Neural cell (in vitro differentiated cells): ENCODE results near the gene LRSAM1. TPM values are rescaled to one million over a fixed set of nuclear protein-coding genes. Genes with fewer than 3 reads are reported as not detected.

Source experiments
- H2AFZ ChIP-seq: fragments of 200-600, 300-800 bp; sonication (generic), shearing (Covaris generic); 2 replicates; pipeline ENCODE4 v1.6.0; 2014; ENCODE audit warnings: low read depth, mild to moderate bottlenecking, antibody characterized with exemption, low read length, moderate library complexity
- H3F3A ChIP-seq: fragments of 200-600 bp; shearing (Covaris generic); 2 replicates; pipeline ENCODE4 v1.6.1; 2016; ENCODE audit warnings: mild to moderate bottlenecking, moderate library complexity, mixed read lengths, antibody characterized with exemption, low read length; ENCODE audit not compliant: insufficient read depth, poor library complexity, severe bottlenecking
- H3K27ac ChIP-seq: fragments of 200-600, 300-800 bp; sonication (generic), shearing (Covaris generic); 2 replicates; pipeline ENCODE4 v1.5.1; 2014; ENCODE audit warnings: mild to moderate bottlenecking, low read length, moderate library complexity
- H3K27me3 ChIP-seq: fragments of 300-800, 200-600 bp; sonication (generic), shearing (Covaris generic); 2 replicates; pipeline ENCODE4 v1.6.0; 2014; ENCODE audit warnings: mild to moderate bottlenecking, low read depth, low read length, moderate library complexity; ENCODE audit not compliant: insufficient read depth
- H3K36me3 ChIP-seq: fragments of 300-800, 200-600 bp; sonication (generic), shearing (Covaris generic); 2 replicates; pipeline ENCODE4 v1.5.1; 2014; ENCODE audit warnings: mild to moderate bottlenecking, antibody characterized with exemption, low read length, moderate library complexity; ENCODE audit not compliant: insufficient read depth
- H3K4me2 ChIP-seq: fragments of 300-800, 200-600 bp; sonication (generic), shearing (Covaris generic); 2 replicates; pipeline ENCODE4 v1.6.0; 2014; ENCODE audit warnings: mild to moderate bottlenecking, low read length
- H3K4me3 ChIP-seq: fragments of 300-800, 200-600 bp; sonication (generic), shearing (Covaris generic); 2 replicates; pipeline ENCODE4 v1.5.1; 2014; ENCODE audit warnings: mild to moderate bottlenecking, low read length, moderate library complexity
- H3K79me2 ChIP-seq: fragments of 200-600 bp; shearing (Covaris generic); replicated peaks from 2 replicates; pipeline ENCODE4 v1.6.0; 2014; ENCODE audit warnings: mild to moderate bottlenecking, low read length, moderate library complexity; ENCODE audit not compliant: insufficient read depth
- H3K9ac ChIP-seq: fragments of 300-800, 200-600 bp; sonication (generic), shearing (Covaris generic); 2 replicates; pipeline ENCODE4 v1.6.1; 2016; ENCODE audit warnings: mild to moderate bottlenecking, low read length, mixed read lengths
- H3K9me2 ChIP-seq: fragments of 200-600 bp; shearing (Covaris generic); 2 replicates; pipeline ENCODE4 v1.6.1; 2016; ENCODE audit warnings: mild to moderate bottlenecking, low read length, mixed read lengths; ENCODE audit not compliant: insufficient read depth
- H3K9me3 ChIP-seq: fragments of 200-600, 300-800 bp; sonication (generic), shearing (Covaris generic); 2 replicates; pipeline ENCODE4 v1.6.1; 2016; ENCODE audit warnings: mild to moderate bottlenecking, mixed run types, low read length, moderate library complexity, mixed read lengths
- H4K20me1 ChIP-seq: fragments of 200-600 bp; shearing (Covaris generic); 2 replicates; pipeline ENCODE4 v1.6.1; 2016; ENCODE audit warnings: mild to moderate bottlenecking, mixed run types; ENCODE audit not compliant: insufficient read depth
- EP300 ChIP-seq: fragments of 450-650 bp; conservative IDR thresholded peaks from 2 replicates; pipeline ENCODE4 v1.6.1; 2014; ENCODE audit warnings: antibody characterized with exemption, mild to moderate bottlenecking, moderate library complexity; ENCODE audit not compliant: poor library complexity, severe bottlenecking
- EZH2 ChIP-seq: fragments of 200-600, 300-800 bp; shearing (Covaris generic), sonication (generic); IDR thresholded peaks from 2 replicates; pipeline ENCODE4 v1.6.1; 2014; ENCODE audit warnings: antibody characterized with exemption, low read length, borderline replicate concordance, mild to moderate bottlenecking; ENCODE audit not compliant: insufficient read depth, poor library complexity, severe bottlenecking
- MXI1 ChIP-seq: fragments of 450-650 bp; conservative IDR thresholded peaks from 2 replicates; pipeline ENCODE4 v1.6.1; 2014; ENCODE audit warnings: antibody characterized with exemption, mild to moderate bottlenecking; ENCODE audit not compliant: poor library complexity, severe bottlenecking
- POLR2AphosphoS5 ChIP-seq: IDR thresholded peaks from 2 replicates; pipeline ENCODE4 v1.6.1; 2012
- RAD21 ChIP-seq: fragments of 450-650 bp; conservative IDR thresholded peaks from 2 replicates; pipeline ENCODE4 v1.6.1; 2014; ENCODE audit warnings: antibody characterized with exemption, mild to moderate bottlenecking, moderate library complexity
- REST ChIP-seq: IDR thresholded peaks from 2 replicates; pipeline ENCODE4 v1.6.1; 2012; ENCODE audit warnings: borderline replicate concordance
- SMC3 ChIP-seq: fragments of 450-650 bp; conservative IDR thresholded peaks from 2 replicates; pipeline ENCODE4 v1.6.1; 2014; ENCODE audit warnings: antibody characterized with exemption, mild to moderate bottlenecking, moderate library complexity; ENCODE audit not compliant: poor library complexity
- TAF1 ChIP-seq: IDR thresholded peaks from 2 replicates; pipeline ENCODE4 v1.6.1; 2012; ENCODE audit warnings: low read depth
- polyA plus RNA-seq: library from polyadenylated mRNA; depleted of rRNA; stranded (reverse); fragments of >200 nt; gene quantifications from 2 replicates; pipeline ENCODE4 v1.2.3, GENCODE V29; 2014
- TF ChIP-seq, protein P1 (sequence below): fragments of 450-650 bp; IDR thresholded peaks from 2 replicates; pipeline ENCODE4 v1.5.1; 2014; ENCODE audit warnings: antibody characterized with exemption, mild to moderate bottlenecking, moderate library complexity; ENCODE audit not compliant: poor library complexity, severe bottlenecking

Gene LRSAM1
- polyA plus RNA-seq, 1 donor from 2014 or later: 21.6 TPM

DNA sequence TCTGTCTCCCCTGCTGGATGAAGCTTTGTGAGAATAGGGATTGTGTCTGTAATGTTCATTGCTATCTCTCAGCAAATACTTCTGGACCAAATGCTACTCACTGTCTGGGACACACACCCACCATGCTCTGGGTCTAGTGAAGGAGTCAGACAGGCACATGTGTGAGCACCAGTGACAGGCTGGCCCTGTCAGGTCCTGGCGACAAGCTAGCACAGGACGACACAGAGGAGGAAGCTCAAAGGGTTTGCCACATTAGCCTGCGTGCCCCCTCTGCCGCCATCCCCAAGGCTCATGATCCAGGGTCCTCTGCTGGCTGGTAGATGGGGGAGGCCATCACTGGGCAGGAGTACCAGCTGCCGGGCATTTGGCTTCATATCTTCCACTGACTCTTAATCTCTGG is 23.3 kb downstream of the LRSAM1 start:
- TF ChIP-seq EP300 (no peak), RAD21 (no peak), MXI1 (no peak), SMC3 (no peak), POLR2AphosphoS5 (no peak), REST (no peak), TAF1 (no peak), EZH2 (no peak)
- TF ChIP-seq, protein P1, sequence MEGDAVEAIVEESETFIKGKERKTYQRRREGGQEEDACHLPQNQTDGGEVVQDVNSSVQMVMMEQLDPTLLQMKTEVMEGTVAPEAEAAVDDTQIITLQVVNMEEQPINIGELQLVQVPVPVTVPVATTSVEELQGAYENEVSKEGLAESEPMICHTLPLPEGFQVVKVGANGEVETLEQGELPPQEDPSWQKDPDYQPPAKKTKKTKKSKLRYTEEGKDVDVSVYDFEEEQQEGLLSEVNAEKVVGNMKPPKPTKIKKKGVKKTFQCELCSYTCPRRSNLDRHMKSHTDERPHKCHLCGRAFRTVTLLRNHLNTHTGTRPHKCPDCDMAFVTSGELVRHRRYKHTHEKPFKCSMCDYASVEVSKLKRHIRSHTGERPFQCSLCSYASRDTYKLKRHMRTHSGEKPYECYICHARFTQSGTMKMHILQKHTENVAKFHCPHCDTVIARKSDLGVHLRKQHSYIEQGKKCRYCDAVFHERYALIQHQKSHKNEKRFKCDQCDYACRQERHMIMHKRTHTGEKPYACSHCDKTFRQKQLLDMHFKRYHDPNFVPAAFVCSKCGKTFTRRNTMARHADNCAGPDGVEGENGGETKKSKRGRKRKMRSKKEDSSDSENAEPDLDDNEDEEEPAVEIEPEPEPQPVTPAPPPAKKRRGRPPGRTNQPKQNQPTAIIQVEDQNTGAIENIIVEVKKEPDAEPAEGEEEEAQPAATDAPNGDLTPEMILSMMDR: no peak
- Histone ChIP-seq H4K20me1 (no peaks in the 10 kb centered on the region), H3K27me3 (no peaks in the 10 kb centered on the region), H3K4me2 (no peak overlapping the region), H3K9ac (no peak overlapping the region), H3K9me3 (no peaks in the 10 kb centered on the region), H3K79me2 (no peaks in the 10 kb centered on the region), H3F3A (no peaks in the 10 kb centered on the region), H3K27ac (no peak overlapping the region), H3K4me3 (no peak overlapping the region), H2AFZ (no peak overlapping the region), H3K36me3 (no peaks in the 10 kb centered on the region), H3K9me2 (no peaks in the 10 kb centered on the region)

DNA sequence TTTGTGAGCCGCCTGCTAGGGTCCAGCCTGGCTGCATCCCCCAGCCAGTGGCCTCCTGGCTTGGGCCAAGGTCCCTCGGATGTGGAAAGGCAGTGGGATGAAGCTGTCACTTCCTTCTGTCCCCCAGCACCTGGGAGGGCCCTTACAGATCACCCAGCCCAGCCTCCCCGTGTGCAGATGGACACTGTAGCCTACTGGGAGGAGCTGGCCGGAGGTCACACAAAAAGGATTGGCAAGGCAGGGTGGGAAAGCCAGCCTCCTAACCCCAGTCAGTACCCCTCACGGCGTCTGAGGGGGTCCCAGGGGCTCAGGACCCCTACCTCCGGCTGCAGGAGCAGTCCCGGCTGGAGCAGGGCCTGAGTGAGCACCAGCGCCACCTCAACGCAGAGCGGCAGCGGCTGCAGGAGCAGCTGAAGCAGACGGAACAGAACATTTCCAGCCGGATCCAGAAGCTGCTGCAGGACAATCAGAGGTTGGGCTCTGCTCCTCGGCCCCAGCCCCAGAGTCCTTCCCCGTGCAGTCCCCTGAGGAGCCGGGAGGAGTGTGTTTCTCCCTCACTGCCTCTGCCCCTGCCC is 28.3 kb downstream of the LRSAM1 start:
- H3K36me3 ChIP-seq: no peaks in the 10 kb centered on the region
- no peaks in the 10 kb centered on the region for H3K79me2 ChIP-seq
- H4K20me1 ChIP-seq: no peaks in the 10 kb centered on the region
- no peaks in the 10 kb centered on the region for H3F3A ChIP-seq
- no peak for TF ChIP-seq REST
- TF ChIP-seq POLR2AphosphoS5: no peak
- TF ChIP-seq TAF1: no peak
- no peak for TF ChIP-seq SMC3
- no peak for TF ChIP-seq MXI1
- TF ChIP-seq, protein P1: no peak
- no peak for TF ChIP-seq RAD21
- no peak for TF ChIP-seq EZH2
- no peak for TF ChIP-seq EP300
- H3K9ac ChIP-seq: no peak overlapping the region
- no peaks in the 10 kb centered on the region for H3K9me3 ChIP-seq
- H3K27me3 ChIP-seq: no peaks in the 10 kb centered on the region
- no peak overlapping the region for H3K4me2 ChIP-seq
- no peak overlapping the region for H3K27ac ChIP-seq
- H3K9me2 ChIP-seq: no peaks in the 10 kb centered on the region
- no peak overlapping the region for H2AFZ ChIP-seq
- no peak overlapping the region for H3K4me3 ChIP-seq
